ENCODE measurements around the gene SLAMF1.
"Not testable (repeated sequence)": the region's sequence is repeated elsewhere in the genome, so short reads cannot be mapped to it uniquely, and the experiment has no call there.

Gene SLAMF1

DNA sequence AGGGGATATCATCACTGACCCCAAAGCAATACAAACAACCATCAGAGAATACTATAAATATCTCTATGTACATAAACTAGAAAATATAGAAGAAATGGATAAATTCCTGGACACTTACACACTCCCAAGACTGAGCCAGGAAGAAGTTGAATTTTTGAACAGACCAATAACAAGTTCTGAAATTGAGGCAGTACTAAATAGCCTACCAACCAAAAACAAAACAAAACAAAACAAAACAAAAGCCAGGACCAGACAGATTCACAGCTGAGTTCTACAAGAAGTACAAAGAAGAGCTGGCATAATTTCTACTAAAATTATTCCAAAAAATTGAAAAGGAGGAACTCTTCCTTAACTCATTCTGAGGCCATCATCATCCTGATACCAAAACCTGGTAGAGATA lies 86.0 kb downstream of the SLAMF1 start:
- ATAC-seq (no peak), DNase-seq (no peak)

DNA sequence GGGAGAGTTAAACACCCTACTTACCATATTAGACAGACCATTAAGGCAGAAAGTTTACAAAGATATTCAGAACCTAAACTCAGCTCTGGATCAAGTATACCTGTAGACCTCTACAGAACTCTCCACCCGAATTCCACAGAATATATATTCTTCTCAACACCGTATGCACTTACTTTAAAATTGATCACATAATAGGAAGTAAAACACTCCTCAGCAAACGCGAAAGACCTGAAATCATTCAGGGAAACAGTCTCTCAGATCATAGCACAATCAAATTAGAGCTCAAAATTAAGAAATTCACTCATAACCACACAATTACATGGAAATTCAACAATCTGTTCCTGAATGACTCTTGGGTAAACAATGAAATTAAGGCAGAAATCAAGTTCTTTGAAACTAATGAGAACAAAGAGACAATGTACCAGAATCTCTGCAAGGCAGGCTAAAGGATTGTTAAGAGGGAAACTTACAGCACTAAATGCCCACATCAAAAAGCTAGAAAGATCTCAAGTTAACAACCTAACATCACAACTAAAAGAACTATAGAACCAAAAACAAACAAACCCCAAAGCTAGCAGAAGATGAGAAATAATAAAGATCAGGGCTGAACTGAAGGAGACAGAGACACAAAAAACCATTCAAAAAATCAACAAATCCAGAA lies 86.7 kb downstream of the SLAMF1 start:
- ATAC-seq (no peak), DNase-seq (no peak)

- not testable (repeated sequence) for DNase-seq, ATAC-seq
These were observed 87.4 kb downstream of the SLAMF1 start for GRCh38 chr1:160559437-160559836.

- ATAC-seq (no peak), DNase-seq (no peak)
These were observed 88.0 kb downstream of the SLAMF1 start for GRCh38 chr1:160558660-160559380.
